GM12891 (cell line): ENCODE results near the gene PRKCE.

Experiments
- PAX5 ChIP-seq: IDR thresholded peaks from 2 replicates; pipeline ENCODE4 v1.6.1; 2011; ENCODE audit warnings: low read length, moderate library complexity, mild to moderate bottlenecking; ENCODE audit not compliant: insufficient read depth, severe bottlenecking
- POLR2A ChIP-seq: IDR thresholded peaks from 2 replicates; pipeline ENCODE4 v1.6.1; 2011; ENCODE audit warnings: low read depth, low read length, control low read depth
- POLR2AphosphoS5 ChIP-seq: IDR thresholded peaks from 2 replicates; pipeline ENCODE4 v1.6.1; 2011; ENCODE audit warnings: low read depth, low read length, control low read depth
- SPI1 ChIP-seq: IDR thresholded peaks from 2 replicates; pipeline ENCODE4 v1.6.1; 2011; ENCODE audit warnings: low read depth, low read length, control low read depth
- TAF1 ChIP-seq: IDR thresholded peaks from 2 replicates; pipeline ENCODE4 v1.6.1; 2011; ENCODE audit warnings: low read depth, low read length, control low read depth

- TF ChIP-seq TAF1 (no peak), POLR2AphosphoS5 (no peak), SPI1 (no peak), POLR2A (no peak), PAX5 (no peak)
Measured at GRCh38 chr2:46196871-46197462, 545.5 kb downstream of the PRKCE start.
